CD1c-positive myeloid dendritic cell (primary cell): ENCODE data around the gene EGR1.

Source experiments
- DNase-seq: peaks from one replicate; pipeline ENCODE4 v3.0.0-alpha.2; 2016; ENCODE audit errors: extremely low spot score

Gene EGR1

GRCh38 chr5:138465261-138466124 is at the start of gene EGR1:
EGR1 (plus strand) TSS chr5:138465479; CDS start chr5:138465762, 283 bp downstream.
- DNase-seq = peak; percentile 98

- DNase-seq = no peak
These were observed 46.8 kb upstream of the EGR1 start for GRCh38 chr5:138418444-138418843.

- DNase-seq = no peak
These were observed 40.2 kb upstream of the EGR1 start for GRCh38 chr5:138425079-138425478.

- no peak for DNase-seq
These were observed 29.3 kb upstream of the EGR1 start for GRCh38 chr5:138435943-138436342.

GRCh38 chr5:138438003-138438723 is 27.1 kb upstream of the EGR1 start:
- no peak for DNase-seq

GRCh38 chr5:138438724-138439476 is 26.4 kb upstream of the EGR1 start, which contains the start of gene REEP2:
REEP2 (plus strand) TSS chr5:138439057; CDS start chr5:138439209, 152 bp downstream.
- DNase-seq = peak; percentile 83

GRCh38 chr5:138439477-138440158 is 25.7 kb upstream of the EGR1 start:
- no peak for DNase-seq

GRCh38 chr5:138440159-138441073 is 24.9 kb upstream of the EGR1 start:
- DNase-seq = no peak

- no peak for DNase-seq
These were observed 24.1 kb upstream of the EGR1 start for GRCh38 chr5:138441221-138441620.

GRCh38 chr5:138444078-138444773 is 21.1 kb upstream of the EGR1 start:
- DNase-seq = no peak

GRCh38 chr5:138444774-138445546 is 20.3 kb upstream of the EGR1 start:
- no peak for DNase-seq

GRCh38 chr5:138445547-138446271 is 19.6 kb upstream of the EGR1 start:
- no peak for DNase-seq

- no peak for DNase-seq
These were observed 17.2 kb upstream of the EGR1 start for GRCh38 chr5:138448070-138448469.

- DNase-seq = no peak
These were observed 16.5 kb upstream of the EGR1 start for GRCh38 chr5:138448481-138449398.

GRCh38 chr5:138449501-138450239 is 15.6 kb upstream of the EGR1 start:
- peak; percentile 94 for DNase-seq

- DNase-seq = no peak
These were observed 14.3 kb upstream of the EGR1 start for GRCh38 chr5:138450971-138451370.

- DNase-seq = no peak
These were observed 12.6 kb upstream of the EGR1 start for GRCh38 chr5:138452720-138453119.
